ENCODE results near the gene CTH. TPM values are rescaled to one million over a fixed set of nuclear protein-coding genes. Genes with fewer than 3 reads are reported as not detected.

The CTH gene
- total and polyA plus RNA-seq, 12 donors: 1.5 to 3.4 (median 1.9) TPM

- intact Hi-C loops (cut with DNase I): no loop called here
- Histone ChIP-seq H3K4me3 (no peak overlapping the region), H3K9me3 (no peaks in the 10 kb centered on the region), H3K36me3 (no peaks in the 10 kb centered on the region), H3K4me1 (no peaks in the 10 kb centered on the region), H3K27ac (no peak overlapping the region), H3K27me3 (no peaks in the 10 kb centered on the region)
- ATAC-seq (no peak), DNase-seq (no peak)
- 80 to 82% methylated on average over 2 of the region's 2 CpGs for WGBS, 2 donors
- TF ChIP-seq CTCF (IDR thresholded peaks at IDR 0.05): no peak
These were observed 14.5 kb upstream of the CTH start for GRCh38 chr1:70396607-70397006.

GRCh38 chr1:70397013-70397412 is 14.1 kb upstream of the CTH start:
- H3K4me3 ChIP-seq: no peak overlapping the region
- H3K27me3 ChIP-seq: no peaks in the 10 kb centered on the region
- no peaks in the 10 kb centered on the region for H3K36me3 ChIP-seq
- intact Hi-C loops (cut with DNase I): no loop called here
- WGBS, 2 donors: 83 to 89% methylated on average over 7 of the region's 7 CpGs
- H3K27ac ChIP-seq: no peak overlapping the region
- no peaks in the 10 kb centered on the region for H3K9me3 ChIP-seq
- no peaks in the 10 kb centered on the region for H3K4me1 ChIP-seq
- TF ChIP-seq CTCF (IDR thresholded peaks at IDR 0.05): no peak
- DNase-seq: no peak
- ATAC-seq: no peak

GRCh38 chr1:70400335-70400734 is 10.7 kb upstream of the CTH start:
- DNase-seq (no peak), ATAC-seq (no peak)
- 75 to 79% methylated on average over 1 of the region's 1 CpG for WGBS, 2 donors
- intact Hi-C loops (cut with DNase I): no loop called here
- no peaks in the 10 kb centered on the region for H3K27me3 ChIP-seq
- no peak for TF ChIP-seq CTCF (IDR thresholded peaks at IDR 0.05)
- no peaks in the 10 kb centered on the region for H3K36me3 ChIP-seq
- H3K4me1 ChIP-seq: no peaks in the 10 kb centered on the region
- H3K9me3 ChIP-seq: no peaks in the 10 kb centered on the region
- H3K4me3 ChIP-seq: no peak overlapping the region
- no peak overlapping the region for H3K27ac ChIP-seq

GRCh38 chr1:70401974-70402373 is 9.1 kb upstream of the CTH start:
- H3K36me3 ChIP-seq: no peaks in the 10 kb centered on the region
- TF ChIP-seq CTCF (IDR thresholded peaks at IDR 0.05): no peak
- no peak for DNase-seq
- H3K4me3 ChIP-seq: no peak overlapping the region
- intact Hi-C loops (cut with DNase I): no loop called here
- H3K9me3 ChIP-seq: no peaks in the 10 kb centered on the region
- ATAC-seq: no peak
- no peak overlapping the region for H3K27ac ChIP-seq
- H3K27me3 ChIP-seq: no peaks in the 10 kb centered on the region
- WGBS, 2 donors: 86 to 88% methylated on average over 1 of the region's 1 CpG
- no peaks in the 10 kb centered on the region for H3K4me1 ChIP-seq

GRCh38 chr1:70403759-70404158 is 7.3 kb upstream of the CTH start:
- no peak overlapping the region for H3K27ac ChIP-seq
- 81 to 85% methylated on average over 2 of the region's 2 CpGs for WGBS, 2 donors
- no peak for ATAC-seq
- intact Hi-C loops (cut with DNase I): no loop called here
- no peaks in the 10 kb centered on the region for H3K4me1 ChIP-seq
- TF ChIP-seq CTCF (IDR thresholded peaks at IDR 0.05): no peak
- no peaks in the 10 kb centered on the region for H3K27me3 ChIP-seq
- no peaks in the 10 kb centered on the region for H3K9me3 ChIP-seq
- no peaks in the 10 kb centered on the region for H3K36me3 ChIP-seq
- DNase-seq: no peak
- H3K4me3 ChIP-seq: no peak overlapping the region

Measured in heart right ventricle (tissue), 16 donors.